Colonic mucosa (tissue), 4 donors: ENCODE measurements around the gene GYG1. TPM values are rescaled to one million over a fixed set of nuclear protein-coding genes. Genes with fewer than 3 reads are reported as not detected.
A peak's percentile ranks its signal among the peaks of the same experiment; 100 is the strongest.

Source experiments
- DNase-seq: peaks from one replicate; pipeline ENCODE4 v3.0.0-alpha.2; 2020
- H3K27ac ChIP-seq: fragments of 200-600 bp; one replicate; pipeline ENCODE4 v1.8.0; 2021
- H3K27me3 ChIP-seq: fragments of 200-600 bp; one replicate; pipeline ENCODE4 v1.8.0; 2021
- H3K36me3 ChIP-seq: fragments of 200-600 bp; one replicate; pipeline ENCODE4 v1.8.0; 2021
- H3K4me1 ChIP-seq: fragments of 200-600 bp; one replicate; pipeline ENCODE4 v1.8.0; 2021; ENCODE audit warnings: mild to moderate bottlenecking
- H3K4me3 ChIP-seq: fragments of 200-600 bp; one replicate; pipeline ENCODE4 v1.8.0; 2021
- H3K9ac ChIP-seq, 2 donors: one replicate each; pipeline ENCODE4 v1.7.0; 2013; ENCODE audit warnings: control low read depth in 2 of 2, low read depth in 2 of 2, low read length in 2 of 2
- H3K9me3 ChIP-seq: fragments of 200-600 bp; one replicate; pipeline ENCODE4 v1.8.0; 2021
- CTCF ChIP-seq: fragments of 200-600 bp; IDR thresholded peaks from one replicate; pipeline ENCODE4 v1.8.0; 2022; ENCODE audit warnings: antibody characterized with exemption, mild to moderate bottlenecking
- intact Hi-C: fragments of 100-400 bp; cut with DNase I; formaldehyde crosslinking; loops from one replicate; pipeline ENCODE4 v1.14.1; 2022
- total RNA-seq, 2 donors: library from RNA; stranded (reverse); fragmentation: NEBNext Ultra II Directional in 1 of 2; extraction: Animal tissue kit (Norgen Biotek cat#: 25700) in 1 of 2; gene quantifications; one replicate each; pipeline ENCODE4 v1.2.1, GENCODE V29; 2021
- donor health status: healthy.
- donor health status: DM: no; HTN: no; CAD: no.
- donor health status: DM: no; HTN: no; CAD: no.

GYG1 gene
- total RNA-seq, 2 donors from 2014 or later, result 26.1 to 32.2 TPM

GRCh38 chr3:148990236-148990635, 1.1 kb upstream of the GYG1 start:
- Histone ChIP-seq H3K9ac (no peak overlapping the region), H3K4me1 (no peaks in the 10 kb centered on the region), H3K36me3 (no peaks in the 10 kb centered on the region), H3K9me3 (no peaks in the 10 kb centered on the region), H3K27ac (no peak overlapping the region), H3K27me3 (no peaks in the 10 kb centered on the region), H3K4me3 (no peak overlapping the region)
- DNase-seq, result no peak
- intact Hi-C loops, result loop anchor here (10.0 kb wide), 1 partner anchor 95 kb away; the partner anchor contains the start of gene HLTF
- TF ChIP-seq CTCF, result no peak

DNA sequence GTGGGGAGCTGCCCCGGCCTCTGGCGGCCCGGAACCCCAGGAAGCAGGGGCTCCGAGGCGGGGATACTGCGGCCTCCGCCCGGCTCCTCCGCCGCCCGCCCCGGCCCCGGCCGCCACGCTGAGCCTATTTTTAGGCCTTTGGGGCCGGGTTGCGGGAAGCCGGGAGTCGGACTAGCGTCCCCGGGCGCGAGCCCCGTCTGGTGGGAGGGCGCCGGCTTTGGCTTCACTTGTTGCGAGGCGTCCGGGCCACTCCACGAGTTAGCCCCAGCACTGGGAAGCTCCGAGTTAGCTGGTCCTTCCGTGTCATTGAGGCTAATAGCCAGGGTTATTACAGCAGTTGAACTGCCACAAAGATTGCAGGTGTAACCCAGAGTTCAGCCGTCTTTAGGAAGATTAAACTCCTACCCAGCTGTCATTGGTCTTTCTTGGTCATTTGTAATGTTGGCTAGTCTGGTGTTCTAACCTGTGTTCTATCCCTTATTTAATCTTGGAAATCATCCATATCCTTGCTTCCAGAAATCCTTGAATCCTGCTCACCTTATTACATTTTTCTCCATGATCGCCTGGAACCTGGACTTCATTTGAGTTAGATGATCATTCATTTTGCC, 791 bp downstream of the GYG1 start:
- Histone ChIP-seq H3K27ac (peak overlapping the region; percentile 81), H3K4me3 (peak overlapping the region; percentile 81), H3K36me3 (peaks cover 3% of the 10 kb centered on the region), H3K4me1 (no peaks in the 10 kb centered on the region), H3K27me3 (no peaks in the 10 kb centered on the region), H3K9ac (peak overlapping the region; percentile 72 to 98), H3K9me3 (no peaks in the 10 kb centered on the region)
- peak; percentile 44 for DNase-seq
- intact Hi-C loops, result loop anchor here (10.0 kb wide), 1 partner anchor 93 kb away; the partner anchor contains the start of gene HLTF
- TF ChIP-seq CTCF, result no peak

DNA sequence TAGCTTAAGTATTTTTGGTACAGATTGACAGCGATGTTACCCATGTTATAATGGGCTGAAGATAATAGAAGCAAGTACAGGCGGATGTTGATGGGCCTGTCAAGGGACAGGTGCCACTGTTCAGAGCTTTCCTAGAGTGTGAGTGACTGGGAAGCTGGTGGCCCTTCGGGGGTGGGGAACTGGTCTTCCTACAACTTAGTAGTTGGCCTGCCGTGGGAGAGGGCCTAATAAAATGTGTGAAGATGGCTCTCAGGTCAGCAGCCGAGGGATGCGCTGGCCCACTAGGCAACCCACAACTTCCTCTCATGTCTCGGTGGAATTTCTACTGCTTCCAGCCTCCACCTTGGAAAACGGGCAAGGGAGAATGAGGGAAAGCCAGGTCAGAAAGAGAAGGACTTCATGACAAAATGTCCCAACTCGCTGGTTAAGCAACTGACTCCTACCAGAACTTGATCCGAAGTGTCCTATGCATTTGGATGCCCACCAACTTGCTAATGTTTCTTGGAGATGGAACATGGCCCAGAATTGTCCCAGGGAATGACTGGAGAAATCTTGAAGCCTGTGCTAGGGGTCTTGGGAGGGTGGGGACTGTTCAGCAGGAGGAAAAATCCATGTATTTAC, 1.4 kb downstream of the GYG1 start:
- peak overlapping the region; percentile 81 for H3K4me3 ChIP-seq
- H3K27ac ChIP-seq, result no peak overlapping the region
- H3K4me1 ChIP-seq, result no peaks in the 10 kb centered on the region
- no peak for DNase-seq
- intact Hi-C loops, result loop anchor here (10.0 kb wide), 1 partner anchor 92 kb away; the partner anchor contains the start of gene HLTF
- H3K27me3 ChIP-seq, result no peaks in the 10 kb centered on the region
- peaks cover 3% of the 10 kb centered on the region for H3K36me3 ChIP-seq
- no peak for TF ChIP-seq CTCF
- peak overlapping the region in 1 of 2 donors; percentile 72 for H3K9ac ChIP-seq
- no peaks in the 10 kb centered on the region for H3K9me3 ChIP-seq

DNA sequence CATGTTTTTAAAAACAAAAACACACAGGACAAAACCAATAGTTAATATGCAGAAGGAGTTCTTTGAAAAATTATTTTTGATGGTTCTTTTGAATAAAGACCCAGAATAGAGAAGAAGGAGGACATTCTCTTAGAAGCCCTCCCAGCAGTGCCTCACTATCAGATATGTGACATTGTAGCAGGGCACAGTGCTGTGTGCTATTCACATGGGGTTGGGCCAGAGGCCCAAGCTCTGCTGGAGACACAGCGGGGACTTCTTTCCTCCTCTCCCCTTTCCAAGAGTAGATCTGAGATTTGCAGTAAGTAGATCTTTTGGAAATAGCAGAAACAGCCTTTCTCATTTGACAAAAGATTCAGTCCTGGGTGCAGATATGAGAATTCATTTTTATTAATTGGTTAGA, 6.3 kb downstream of the GYG1 start:
- Histone ChIP-seq H3K36me3 (peaks cover 3% of the 10 kb centered on the region), H3K9ac (no peak overlapping the region), H3K4me1 (no peaks in the 10 kb centered on the region), H3K4me3 (no peak overlapping the region), H3K27me3 (no peaks in the 10 kb centered on the region), H3K9me3 (no peaks in the 10 kb centered on the region), H3K27ac (no peak overlapping the region)
- no peak for DNase-seq
- no peak for TF ChIP-seq CTCF
- intact Hi-C loops, result loop anchor here (10.0 kb wide), 1 partner anchor 87 kb away; the partner anchor contains the start of gene HLTF

DNA sequence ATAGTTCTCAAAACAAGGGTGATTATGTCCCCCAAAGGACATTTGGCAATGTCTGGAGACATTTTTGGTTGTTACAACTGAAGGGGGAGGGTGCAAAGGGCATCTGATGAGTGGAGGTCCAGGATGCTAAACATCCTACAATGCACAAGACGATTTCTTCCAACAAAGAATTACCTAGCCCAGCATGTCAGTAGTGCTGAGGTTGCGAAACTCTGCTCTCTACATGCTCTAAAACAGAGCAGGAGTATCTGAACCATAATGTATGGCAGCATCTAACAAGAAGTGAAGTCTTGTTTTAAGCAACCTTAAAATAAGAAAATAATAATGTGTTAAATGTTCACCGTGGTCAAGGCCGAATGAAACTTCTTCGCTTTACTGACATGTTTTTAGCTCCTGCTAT, 7.0 kb downstream of the GYG1 start:
- H3K9me3 ChIP-seq, result no peaks in the 10 kb centered on the region
- no peak overlapping the region for H3K27ac ChIP-seq
- H3K27me3 ChIP-seq, result no peaks in the 10 kb centered on the region
- H3K36me3 ChIP-seq, result peaks cover 3% of the 10 kb centered on the region
- no peak for DNase-seq
- H3K4me1 ChIP-seq, result no peaks in the 10 kb centered on the region
- intact Hi-C loops, result loop anchor here (10.0 kb wide), 1 partner anchor 87 kb away; the partner anchor contains the start of gene HLTF
- no peak for TF ChIP-seq CTCF
- H3K9ac ChIP-seq, result no peak overlapping the region
- H3K4me3 ChIP-seq, result no peak overlapping the region
